ENCODE data around the gene UTP3.
"Not testable (repeated sequence)": the region's sequence is repeated elsewhere in the genome, so short reads cannot be mapped to it uniquely, and the experiment has no call there.

UTP3 gene

GRCh38 chr4:70687392-70687791 is 940 bp upstream of the UTP3 start:
- DNase-seq (ENCODE audit: low read depth) = no peak

GRCh38 chr4:70688795-70689231 is 481 bp downstream of the UTP3 start:
- DNase-seq (ENCODE audit: low read depth) = no peak

GRCh38 chr4:70691661-70692060 is 3.3 kb downstream of the UTP3 start:
- no peak for DNase-seq (ENCODE audit: low read depth)

DNA sequence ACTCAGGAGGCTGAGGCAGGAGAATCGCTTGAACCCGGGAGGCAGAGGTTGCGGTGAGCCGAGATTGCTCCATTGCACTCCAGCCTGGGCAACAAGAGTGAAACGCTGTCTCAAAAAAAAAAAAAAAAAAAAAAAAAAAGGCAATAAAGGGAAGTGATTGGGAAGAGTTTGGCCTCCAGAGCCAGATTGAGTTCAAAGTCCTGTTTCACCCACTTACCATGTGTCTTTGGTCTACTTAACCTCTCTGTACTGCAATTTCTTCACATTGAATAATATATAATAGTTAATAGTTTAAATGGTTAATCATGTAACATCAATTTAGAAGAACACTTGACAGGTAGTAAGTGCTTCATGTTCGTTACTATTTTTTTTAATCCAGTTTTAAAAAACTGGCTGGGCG is 6.3 kb downstream of the UTP3 start:
- not testable (repeated sequence) for DNase-seq (ENCODE audit: low read depth)

DNA sequence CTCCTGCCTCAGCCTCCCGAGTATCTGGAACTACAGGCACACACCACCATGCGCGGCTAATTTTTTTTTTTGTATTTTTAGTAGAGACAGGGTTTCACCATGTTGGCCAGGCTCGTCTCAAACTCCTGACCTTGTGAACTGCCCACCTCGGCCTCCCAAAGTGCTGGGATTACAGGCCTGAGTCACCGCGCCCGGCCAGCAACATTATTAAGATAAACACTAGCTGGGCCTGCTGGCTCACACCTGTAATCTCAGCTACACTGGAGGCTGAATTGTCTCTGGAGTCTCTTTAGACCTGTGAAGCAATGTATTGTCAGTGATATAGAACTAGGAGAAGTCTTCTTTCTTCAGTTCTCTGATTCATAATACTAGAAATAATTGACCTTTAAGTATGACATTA is 10.1 kb downstream of the UTP3 start:
- DNase-seq (ENCODE audit: low read depth) = not testable (repeated sequence)

DNA sequence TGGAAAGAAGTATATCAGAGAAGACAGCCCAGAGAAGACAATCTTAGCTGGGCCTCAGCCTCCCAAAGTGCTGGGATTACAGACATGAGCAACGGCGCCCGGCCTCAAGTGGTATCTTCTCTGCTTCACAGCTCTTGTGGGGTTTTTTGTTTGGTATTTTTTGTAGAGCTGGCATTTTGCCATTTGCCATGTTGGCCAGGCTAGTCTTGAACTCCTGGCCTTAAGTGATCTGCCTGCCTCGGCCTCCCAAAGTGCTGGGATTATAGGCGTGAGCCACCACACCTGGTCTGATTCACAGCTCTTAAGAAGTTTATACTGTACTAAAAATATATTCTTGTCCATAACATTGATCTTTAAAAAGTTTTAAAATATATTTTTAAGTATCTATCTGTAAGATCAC is 12.4 kb downstream of the UTP3 start:
- DNase-seq (ENCODE audit: low read depth) = no peak

GRCh38 chr4:70701271-70701670 is 12.9 kb downstream of the UTP3 start:
- no peak for DNase-seq (ENCODE audit: low read depth)

DNA sequence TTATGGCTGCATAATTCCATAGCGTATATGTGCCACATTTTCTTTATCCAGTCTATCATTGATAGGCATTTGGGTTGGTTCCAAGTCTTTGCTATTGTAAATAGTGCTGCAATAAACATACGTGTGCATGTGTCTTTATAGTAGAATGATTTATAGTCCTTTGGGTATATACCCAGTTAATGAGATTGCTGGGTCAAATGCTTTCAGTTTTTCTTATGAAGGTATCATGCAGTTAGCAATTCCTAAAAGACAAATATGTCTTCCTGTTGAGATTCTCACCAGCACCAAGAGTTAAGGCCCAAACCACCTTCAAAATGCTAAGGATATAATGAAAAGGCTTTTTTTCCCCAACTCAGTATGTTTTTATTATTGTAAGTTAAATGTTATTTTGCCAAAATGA is 14.3 kb downstream of the UTP3 start:
- not testable (repeated sequence) for DNase-seq (ENCODE audit: low read depth)

DNA sequence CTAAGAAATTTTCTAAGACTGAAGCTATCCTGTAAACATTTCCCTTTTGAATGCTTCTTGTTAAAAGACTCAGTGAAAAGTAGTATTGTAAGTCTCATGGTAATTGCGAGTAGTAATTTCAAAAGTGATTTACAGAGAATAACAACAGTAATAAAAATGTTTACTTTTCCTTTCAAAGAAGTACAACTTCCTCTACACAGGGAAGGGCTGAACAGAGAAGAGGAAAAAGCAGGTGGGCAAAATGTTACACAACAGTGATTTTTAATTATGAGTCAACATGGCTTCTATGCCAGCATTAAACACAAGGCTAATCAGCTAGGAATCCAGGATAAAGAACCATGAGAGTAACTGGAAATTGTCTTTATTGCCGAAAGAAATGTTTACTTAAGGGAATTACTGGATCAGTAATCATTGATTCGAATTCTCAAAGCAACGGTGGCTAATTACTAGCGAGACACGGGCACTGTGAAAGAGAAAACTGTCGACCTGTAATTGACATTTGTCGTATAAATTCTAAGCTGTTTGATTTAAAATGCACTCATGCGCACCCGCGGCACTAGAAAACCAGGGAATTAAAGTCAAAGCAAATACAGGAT is 15.4 kb downstream of the UTP3 start:
- DNase-seq (ENCODE audit: low read depth) = no peak

GRCh38 chr4:70704215-70704930 is 16.0 kb downstream of the UTP3 start:
- DNase-seq (ENCODE audit: low read depth) = no peak

DNA sequence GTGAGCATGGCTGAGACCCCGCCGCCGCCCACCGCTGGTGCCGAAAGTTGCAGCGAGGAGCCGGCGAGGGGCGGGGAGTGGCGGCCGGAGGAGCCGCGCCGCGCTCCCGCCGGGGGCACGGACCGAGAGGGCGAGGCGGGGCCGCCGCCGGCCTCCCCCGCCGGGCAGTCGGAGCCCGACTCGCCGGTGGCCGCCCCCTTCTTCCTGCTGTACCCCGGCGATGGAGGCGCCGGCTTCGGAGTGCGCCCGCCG is 16.5 kb downstream of the UTP3 start:
- DNase-seq (ENCODE audit: low read depth) = no peak

DNA sequence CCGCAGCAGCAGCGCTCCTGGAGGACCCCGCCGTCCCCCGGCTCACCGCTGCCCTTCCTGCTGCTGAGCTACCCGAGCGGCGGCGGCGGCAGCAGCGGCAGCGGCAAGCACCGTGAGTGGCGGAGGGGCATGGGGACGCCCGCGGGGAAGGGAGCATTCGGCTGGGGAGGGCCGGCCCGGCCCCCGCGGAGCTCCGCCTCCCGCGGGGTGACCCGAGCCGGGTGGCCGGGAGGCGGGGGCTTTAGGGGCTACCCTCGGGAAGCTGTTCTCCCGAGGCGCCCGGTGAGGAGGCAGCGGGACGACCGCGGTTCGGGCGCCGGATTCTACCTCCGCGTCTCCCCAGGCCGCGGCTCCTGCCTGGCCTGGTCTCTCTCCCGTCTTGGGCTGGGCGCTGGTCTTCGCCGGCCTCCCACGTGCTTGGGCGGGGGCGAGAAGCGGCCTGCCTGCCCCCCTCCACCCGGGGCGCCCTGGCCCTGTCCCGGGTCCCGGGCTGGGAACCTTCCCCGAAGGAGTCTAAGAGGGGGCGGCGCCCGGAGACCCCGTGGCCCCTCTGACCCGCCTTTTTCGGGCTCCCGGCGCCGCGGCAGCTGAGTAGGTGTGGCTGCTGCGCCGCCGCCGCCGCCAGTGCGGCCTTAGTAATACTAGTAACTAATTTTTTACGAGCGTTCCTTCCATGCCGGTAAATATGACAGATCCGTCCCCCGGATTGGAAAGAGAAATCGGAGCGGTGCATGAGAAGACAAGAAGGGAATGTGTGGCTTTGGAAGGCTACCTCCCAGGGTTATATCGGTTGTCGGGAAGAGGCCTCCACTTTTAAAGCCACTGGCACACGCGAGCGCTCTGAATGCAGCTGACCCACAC is 17.1 kb downstream of the UTP3 start:
- no peak for DNase-seq (ENCODE audit: low read depth)

DNA sequence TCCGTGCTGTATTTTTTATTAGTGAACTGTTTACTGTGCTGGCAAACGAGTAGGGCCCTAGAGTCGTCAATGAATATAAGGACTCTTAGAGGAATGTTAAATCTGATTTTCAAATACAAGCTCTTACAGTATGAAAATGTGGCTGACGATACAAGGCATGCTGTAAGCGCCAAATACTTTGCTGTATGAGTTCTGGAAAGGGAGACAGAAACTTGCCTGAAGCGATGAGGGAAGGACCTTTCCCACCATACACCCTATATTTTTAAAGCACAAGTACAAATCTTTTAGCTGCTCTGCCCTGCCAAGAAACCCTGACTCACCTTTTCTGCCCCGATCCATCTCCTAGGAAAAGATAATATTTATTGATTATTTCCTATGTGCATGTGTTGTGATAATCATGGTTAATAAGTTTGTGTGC is 17.7 kb downstream of the UTP3 start:
- no peak for DNase-seq (ENCODE audit: low read depth)

DNA sequence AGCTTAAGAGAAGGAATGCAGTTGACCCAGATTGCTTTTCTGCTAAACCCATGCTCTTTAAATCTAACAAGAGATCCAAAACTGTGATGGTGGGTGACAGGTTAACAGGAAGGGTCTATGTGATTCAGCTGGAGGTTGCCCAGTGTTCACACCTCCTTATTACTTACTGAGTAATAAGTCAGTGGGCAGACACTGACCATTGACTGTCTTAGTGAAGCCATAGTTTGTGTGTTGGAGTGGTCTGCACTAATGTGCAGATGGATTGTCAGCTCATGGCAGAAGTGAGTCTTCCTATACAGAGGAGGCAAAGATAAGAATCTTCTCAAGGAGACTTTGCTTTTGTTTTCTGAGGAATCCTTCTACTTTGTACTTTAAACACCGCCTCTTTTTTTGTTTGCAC is 18.2 kb downstream of the UTP3 start:
- DNase-seq (ENCODE audit: low read depth) = no peak

GRCh38 chr4:70709611-70710205 is 21.4 kb downstream of the UTP3 start:
- DNase-seq (ENCODE audit: low read depth) = no peak

GRCh38 chr4:70711599-70711998 is 23.3 kb downstream of the UTP3 start:
- DNase-seq (ENCODE audit: low read depth) = no peak

DNA sequence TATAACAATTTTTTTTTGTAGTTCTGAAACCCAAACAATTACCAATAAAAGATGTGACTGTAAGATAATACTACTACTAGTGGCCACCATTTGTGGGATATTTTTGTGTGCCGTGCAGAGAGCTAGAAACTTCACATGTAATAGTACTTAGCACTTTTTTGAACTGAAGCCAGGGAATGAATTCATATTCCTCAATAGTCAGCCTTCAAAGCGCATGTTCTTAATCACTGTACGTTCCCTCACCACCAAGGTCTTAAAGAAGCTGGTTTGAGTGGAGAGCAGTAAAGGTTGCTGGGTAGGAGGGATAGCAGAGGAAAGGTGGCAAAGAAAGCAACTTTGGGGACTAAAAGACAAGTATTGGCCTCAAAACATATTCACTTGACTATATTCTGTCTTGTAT is 23.8 kb downstream of the UTP3 start:
- no peak for DNase-seq (ENCODE audit: low read depth)

- DNase-seq (ENCODE audit: low read depth) = no peak
Measured at GRCh38 chr4:70712604-70713452, 24.5 kb downstream of the UTP3 start.

GRCh38 chr4:70713453-70714078 is 25.2 kb downstream of the UTP3 start:
- DNase-seq (ENCODE audit: low read depth) = no peak

- DNase-seq (ENCODE audit: low read depth) = no peak
Measured at GRCh38 chr4:70714079-70714887, 26.0 kb downstream of the UTP3 start.

DNA sequence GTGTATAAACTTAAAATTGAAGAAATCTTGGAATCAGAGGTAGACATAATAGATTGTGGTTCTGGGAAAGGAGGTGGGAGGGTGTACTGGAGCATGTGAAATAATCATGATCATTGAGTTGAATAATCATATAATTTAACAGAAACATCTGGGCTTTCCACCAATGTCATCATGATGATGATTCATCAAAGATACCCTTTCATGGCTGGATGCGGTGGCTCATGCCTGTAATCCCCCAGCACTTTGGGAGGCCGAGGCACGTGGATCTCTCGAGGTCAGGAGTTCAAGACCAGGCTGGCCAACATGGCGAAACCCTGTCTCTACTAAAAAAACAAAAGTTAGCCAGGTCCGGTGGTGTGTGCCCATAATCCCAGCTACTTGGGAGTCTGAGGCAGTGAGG is 26.8 kb downstream of the UTP3 start:
- no peak for DNase-seq (ENCODE audit: low read depth)

All from non-pigmented ciliary epithelial cell (primary cell).